LHCN-M2 (cell line): ENCODE measurements around the gene DMC1. TPM values are rescaled to one million over a fixed set of nuclear protein-coding genes. Genes with fewer than 3 reads are reported as not detected.
"Not testable (repeated sequence)": the region's sequence is repeated elsewhere in the genome, so short reads cannot be mapped to it uniquely, and the experiment has no call there.

Experiments used
- DNase-seq: peaks from one replicate; pipeline ENCODE4 v3.0.0-alpha.2; 2012; ENCODE audit warnings: low read depth
- total RNA-seq: library from RNA; depleted of rRNA; stranded (reverse); fragments of >200 nt; gene quantifications from 2 replicates; pipeline ENCODE4 v1.2.3, GENCODE V29; 2014; rRNA removed

The DMC1 gene
- total RNA-seq, 1 experiment from 2014 or later, result 20.8 TPM

DNA sequence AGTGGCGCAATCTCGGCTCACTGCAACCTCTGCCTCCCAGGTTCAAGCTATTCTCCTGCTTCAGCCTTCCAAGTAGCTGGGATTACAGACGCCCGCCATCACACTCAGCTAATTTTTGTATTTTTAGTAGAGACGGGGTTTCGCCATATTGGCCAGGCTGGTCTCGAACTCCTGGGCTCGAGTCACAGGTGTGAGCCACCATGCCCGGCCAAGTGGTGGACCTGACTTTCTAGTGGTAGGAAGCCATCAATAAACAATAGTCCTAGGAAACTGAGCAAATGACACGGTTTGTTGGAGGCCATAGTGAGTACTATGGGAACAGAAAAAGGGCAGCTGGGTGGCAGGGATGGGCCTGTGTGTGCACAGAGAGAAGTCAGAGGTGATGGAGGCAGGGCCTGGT lies 99.8 kb downstream of the DMC1 start:
- not testable (repeated sequence) for DNase-seq

DNA sequence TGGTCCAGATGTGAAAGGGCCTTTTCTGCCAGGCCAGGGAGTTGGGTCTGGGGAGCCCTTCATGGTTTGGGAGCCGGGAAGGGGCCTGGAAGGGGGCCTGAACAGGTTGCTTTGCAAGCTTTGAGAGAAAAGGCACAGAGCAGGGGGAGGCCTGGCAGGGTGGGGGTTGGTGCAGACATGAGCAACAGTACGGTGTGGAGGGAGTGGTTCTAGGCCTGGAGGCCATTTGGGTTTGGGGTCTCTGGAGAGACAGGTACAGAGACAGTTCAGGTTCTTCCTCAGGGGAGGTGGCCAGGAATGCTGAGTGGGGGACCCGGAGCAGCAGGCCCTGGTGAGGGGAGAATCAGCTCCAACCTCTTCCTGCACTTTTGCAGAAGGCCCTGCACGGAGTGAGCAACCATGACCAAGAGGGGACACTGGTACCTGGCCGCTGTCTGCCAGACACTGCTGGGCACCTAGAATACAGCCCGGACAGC lies 100.6 kb downstream of the DMC1 start:
- no peak for DNase-seq

Other genes starting within 250 kb of the DMC1 start
- gene KCNJ4, start 115.0 kb downstream of the DMC1 start, total RNA-seq, result not detected in 2 replicates
- gene KDELR3, start 102.1 kb downstream of the DMC1 start, total RNA-seq, result 40.0 and 44.8 TPM in 2 replicates
- 290 and 312 TPM in 2 replicates for gene DDX17, start 63.9 kb downstream of the DMC1 start, total RNA-seq
- 0.51 and 1.4 TPM in 2 replicates for gene FAM227A, start 86.2 kb upstream of the DMC1 start, total RNA-seq
- gene CBY1, start 86.5 kb upstream of the DMC1 start, total RNA-seq, result 12.4 and 16.4 TPM in 2 replicates
- 60.9 and 74.1 TPM in 2 replicates for gene TOMM22, start 111.8 kb upstream of the DMC1 start, total RNA-seq
- gene JOSD1, start 130.8 kb upstream of the DMC1 start, total RNA-seq, result 54.6 and 65.0 TPM in 2 replicates
- 24.5 and 26.4 TPM in 2 replicates for gene GTPBP1, start 135.8 kb upstream of the DMC1 start, total RNA-seq
- gene SUN2, start 185.8 kb upstream of the DMC1 start, total RNA-seq, result 136 and 140 TPM in 2 replicates
- gene DNAL4, start 224.0 kb upstream of the DMC1 start, total RNA-seq, result 19.0 and 22.6 TPM in 2 replicates